Endothelial cell of umbilical vein (primary cell): ENCODE results near the gene SKAP1. TPM values are rescaled to one million over a fixed set of nuclear protein-coding genes. Genes with fewer than 3 reads are reported as not detected.
A peak's percentile ranks its signal among the peaks of the same experiment; 100 is the strongest.

Source experiments
- BruUV-seq: library from RNA; stranded (reverse); fragments of 400-500 nt; replicated peaks from 2 replicates; lab custom pipeline; 2021; lab: Mats Ljungman, UMichigan
- CTCF ChIA-PET: fragments of 300-600, 350-600 bp; sonication (Branson Sonifier 250); formaldehyde crosslinking; loops from one replicate; lab custom pipeline; 2021; ENCODE audit warnings: antibody characterized with exemption, inconsistent platforms; lab: Charles Lee
- POLR2A ChIA-PET: fragments of 300-600, 350-600 bp; sonication (Branson Sonifier 250); formaldehyde crosslinking; loops from one replicate; lab custom pipeline; 2021; ENCODE audit warnings: antibody characterized with exemption, inconsistent platforms; lab: Charles Lee
- DNase-seq: peaks from one replicate; pipeline ENCODE4 v3.0.0-alpha.2; 2011; ENCODE audit warnings: low read depth, low spot score
- FAIRE-seq: peaks from 2 replicates; lab custom pipeline; 2011; peaks lifted over from hg19 to GRCh38; lab: Jason Lieb, UNC
- H2AFZ ChIP-seq: 2 replicates; pipeline ENCODE4 v1.6.0; 2012; ENCODE audit warnings: low read depth, low read length, control low read depth, inconsistent platforms
- H3K27ac ChIP-seq: 2 replicates; pipeline ENCODE4 v1.5.1; 2011; ENCODE audit warnings: low read depth, mild to moderate bottlenecking, control low read depth, low read length, moderate library complexity; ENCODE audit not compliant: insufficient read depth
- H3K27me3 ChIP-seq, 2 experiments: 2 replicates each; pipeline versions ENCODE4 v1.6.0 to v1.6.1; 2011; ENCODE audit warnings: low read length in 2 of 2, mixed read lengths in 1 of 2; ENCODE audit not compliant: control insufficient read depth in 2 of 2, insufficient read depth in 2 of 2
- H3K36me3 ChIP-seq, 2 experiments: 2 replicates in 1 of 2; 3 replicates in 1 of 2; pipeline ENCODE4 v1.5.1; 2011; ENCODE audit warnings: low read length in 2 of 2, mild to moderate bottlenecking in 1 of 2, moderate library complexity in 1 of 2; ENCODE audit not compliant: control insufficient read depth in 2 of 2, insufficient read depth in 2 of 2; ENCODE audit errors: extremely low read depth in 1 of 2
- H3K4me1 ChIP-seq: 3 replicates; pipeline ENCODE4 v1.5.1; 2011; ENCODE audit warnings: mild to moderate bottlenecking, low read length; ENCODE audit not compliant: control insufficient read depth, insufficient read depth; ENCODE audit errors: extremely low read depth
- H3K4me2 ChIP-seq: 2 replicates; pipeline ENCODE4 v1.6.1; 2011; ENCODE audit warnings: low read length, control low read depth, mixed read lengths; ENCODE audit not compliant: insufficient read depth
- H3K4me3 ChIP-seq, 3 experiments: fragments of 200-600 bp in 1 of 3; sonication (generic), shearing (Covaris generic) in 1 of 3; replicated peaks in 1 of 3; 2 replicates each; pipeline ENCODE4 v1.5.1; 2011 to 2016; ENCODE audit warnings: control low read depth in 3 of 3, low read length in 3 of 3, mild to moderate bottlenecking in 2 of 3, inconsistent platforms in 1 of 3, low read depth in 1 of 3, moderate library complexity in 1 of 3; ENCODE audit not compliant: insufficient read depth in 1 of 3
- H3K79me2 ChIP-seq: 2 replicates; pipeline ENCODE4 v1.6.0; 2012; ENCODE audit warnings: low read length, inconsistent platforms; ENCODE audit not compliant: control insufficient read depth, insufficient read depth
- H3K9ac ChIP-seq: replicated peaks from 2 replicates; pipeline ENCODE3; 2011; ENCODE audit warnings: low read length, control low read depth; ENCODE audit not compliant: insufficient read depth; ENCODE audit errors: extremely low read depth
- H3K9me1 ChIP-seq: replicated peaks from 3 replicates; pipeline ENCODE4 v1.6.0; 2011; ENCODE audit warnings: mild to moderate bottlenecking, low read length; ENCODE audit not compliant: control insufficient read depth, insufficient read depth; ENCODE audit errors: extremely low read depth
- H3K9me3 ChIP-seq: replicated peaks from 2 replicates; pipeline ENCODE4 v1.5.1; 2012; ENCODE audit warnings: low read length, inconsistent platforms; ENCODE audit not compliant: control insufficient read depth, insufficient read depth
- H4K20me1 ChIP-seq: replicated peaks from 2 replicates; pipeline ENCODE3; 2011; ENCODE audit warnings: mild to moderate bottlenecking, low read length; ENCODE audit not compliant: control insufficient read depth, insufficient read depth; ENCODE audit errors: extremely low read depth
- EZH2 ChIP-seq: IDR thresholded peaks from 2 replicates; pipeline ENCODE4 v1.6.1; 2012; ENCODE audit warnings: borderline replicate concordance, low read depth, mild to moderate bottlenecking, moderate library complexity, low read length, inconsistent platforms; ENCODE audit not compliant: severe bottlenecking
- FOS ChIP-seq: IDR thresholded peaks from 2 replicates; pipeline ENCODE4 v1.6.1; 2011; ENCODE audit warnings: mild to moderate bottlenecking, low read length, moderate library complexity, borderline replicate concordance; ENCODE audit not compliant: insufficient read depth
- GATA2 ChIP-seq: IDR thresholded peaks from 2 replicates; pipeline ENCODE4 v1.7.0; 2011; ENCODE audit warnings: low read depth, mild to moderate bottlenecking, moderate library complexity, mixed read lengths, low read length; ENCODE audit not compliant: insufficient read length, insufficient read depth
- JUN ChIP-seq: IDR thresholded peaks from 2 replicates; pipeline ENCODE4 v1.6.1; 2011; ENCODE audit warnings: borderline replicate concordance, low read depth; ENCODE audit not compliant: insufficient read length, insufficient read depth
- MYC ChIP-seq: IDR thresholded peaks from one replicate; pipeline ENCODE4 v1.6.1; 2011; ENCODE audit warnings: mild to moderate bottlenecking, low read depth, low read length
- POLR2A ChIP-seq: IDR thresholded peaks from 2 replicates; pipeline ENCODE4 v1.6.1; 2012; ENCODE audit warnings: low read depth, mild to moderate bottlenecking, control low read depth, low read length
- POLR2AphosphoS5 ChIP-seq: IDR thresholded peaks from 2 replicates; pipeline ENCODE4 v1.6.1; 2012; ENCODE audit warnings: low read depth, mild to moderate bottlenecking, control low read depth, low read length, moderate library complexity; ENCODE audit not compliant: insufficient read depth
- dilution Hi-C: fragments of 300-500 bp; cut with MboI; formaldehyde crosslinking; loops from one replicate; pipeline ENCODE4 v1.15.0; 2019; ENCODE audit warnings: low sequenced_read_pairs; ENCODE audit not compliant: extremely low pct_ligation_motif_present
- intact Hi-C: fragments of 100-400 bp; cut with micrococcal nuclease; formaldehyde crosslinking; loops from one replicate; pipeline ENCODE4 v1.10.0; 2022
- polyA plus RNA-seq, 4 experiments: library from polyadenylated mRNA; depleted of rRNA in 3 of 4; stranded (reverse) in 3 of 4; unstranded in 1 of 4; fragments of >200 nt; gene quantifications; 2 replicates each; pipeline versions ENCODE4 v1.2.1 to v1.2.3, GENCODE V29; 2011 to 2012; ENCODE audit warnings: missing spikeins in 1 of 4
- total RNA-seq: library from RNA; stranded (reverse); gene quantifications from 2 replicates; pipeline ENCODE4 v1.2.3, GENCODE V29; 2021
- TF ChIP-seq, protein P1 (sequence below): IDR thresholded peaks from 2 replicates; pipeline ENCODE4 v1.6.1; 2011; ENCODE audit not compliant: insufficient read depth, insufficient read length
- TF ChIP-seq, protein P2 (sequence below), 2 donors: IDR thresholded peaks; 1 replicate in 1 of 2; 2 replicates in 1 of 2; pipeline ENCODE4 v1.5.1; 2011; ENCODE audit warnings: low read length in 2 of 2, mild to moderate bottlenecking in 2 of 2, moderate library complexity in 2 of 2, control low read depth in 1 of 2, inconsistent platforms in 1 of 2, low read depth in 1 of 2; ENCODE audit not compliant: insufficient read depth in 1 of 2; ENCODE audit errors: extremely low read depth in 1 of 2

The SKAP1 gene
- total and polyA plus RNA-seq, 2 donors (not counting 3 experiments of a cell fraction or from before 2014, with no cell fraction given): 0.75 TPM; not detected in 1

DNA sequence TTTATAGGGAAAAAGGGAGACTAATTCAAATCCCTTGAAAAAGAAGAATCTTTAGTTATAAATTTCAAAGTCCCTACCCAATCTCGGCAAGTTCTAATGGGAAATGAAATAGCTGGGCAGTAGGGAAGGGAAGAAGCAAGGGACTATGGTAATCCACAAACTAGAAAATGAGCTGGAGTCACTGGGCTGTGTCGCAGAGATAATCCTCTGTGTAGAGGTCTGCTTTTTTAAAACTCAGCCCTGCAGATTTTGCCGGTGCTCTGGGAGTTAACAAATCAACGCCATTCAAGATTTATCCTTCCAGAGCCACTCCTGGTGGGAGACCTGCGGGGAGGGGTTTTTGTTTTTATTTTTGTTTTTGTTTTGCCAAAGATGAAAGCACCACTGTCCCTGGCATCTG is 301.6 kb downstream of the SKAP1 start:
- no TSS peak for BruUV-seq
- ChIA-PET POLR2A (no interaction called here), CTCF (interaction anchor here (5.7 to 9.4 kb wide), 2 partner anchors 50 to 102 kb away, joined by 112 to 167 read pairs; no protein-coding TSS in a partner anchor)
- dilution Hi-C loops (no loop called here), intact Hi-C loops (no loop called here)
- Histone ChIP-seq H3K9me3 (no peaks in the 10 kb centered on the region), H4K20me1 (no peaks in the 10 kb centered on the region), H3K4me3 (no peak overlapping the region), H3K36me3 (no peaks in the 10 kb centered on the region), H2AFZ (no peak overlapping the region), H3K4me2 (no peak overlapping the region), H3K9me1 (no peaks in the 10 kb centered on the region), H3K9ac (peak overlapping the region; percentile 11), H3K4me1 (peaks cover 15% of the 10 kb centered on the region), H3K27me3 (peaks cover 0 to 1% of the 10 kb centered on the region in 2 experiments), H3K27ac (no peak overlapping the region), H3K79me2 (no peaks in the 10 kb centered on the region)
- DNase-seq (no peak), FAIRE-seq (no peak)
- TF ChIP-seq POLR2AphosphoS5 (no peak), MYC (no peak), EZH2 (no peak), JUN (no peak), FOS (no peak), GATA2 (no peak), POLR2A (no peak)
- TF ChIP-seq, protein P1, sequence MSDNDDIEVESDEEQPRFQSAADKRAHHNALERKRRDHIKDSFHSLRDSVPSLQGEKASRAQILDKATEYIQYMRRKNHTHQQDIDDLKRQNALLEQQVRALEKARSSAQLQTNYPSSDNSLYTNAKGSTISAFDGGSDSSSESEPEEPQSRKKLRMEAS: no peak
- TF ChIP-seq, protein P2, sequence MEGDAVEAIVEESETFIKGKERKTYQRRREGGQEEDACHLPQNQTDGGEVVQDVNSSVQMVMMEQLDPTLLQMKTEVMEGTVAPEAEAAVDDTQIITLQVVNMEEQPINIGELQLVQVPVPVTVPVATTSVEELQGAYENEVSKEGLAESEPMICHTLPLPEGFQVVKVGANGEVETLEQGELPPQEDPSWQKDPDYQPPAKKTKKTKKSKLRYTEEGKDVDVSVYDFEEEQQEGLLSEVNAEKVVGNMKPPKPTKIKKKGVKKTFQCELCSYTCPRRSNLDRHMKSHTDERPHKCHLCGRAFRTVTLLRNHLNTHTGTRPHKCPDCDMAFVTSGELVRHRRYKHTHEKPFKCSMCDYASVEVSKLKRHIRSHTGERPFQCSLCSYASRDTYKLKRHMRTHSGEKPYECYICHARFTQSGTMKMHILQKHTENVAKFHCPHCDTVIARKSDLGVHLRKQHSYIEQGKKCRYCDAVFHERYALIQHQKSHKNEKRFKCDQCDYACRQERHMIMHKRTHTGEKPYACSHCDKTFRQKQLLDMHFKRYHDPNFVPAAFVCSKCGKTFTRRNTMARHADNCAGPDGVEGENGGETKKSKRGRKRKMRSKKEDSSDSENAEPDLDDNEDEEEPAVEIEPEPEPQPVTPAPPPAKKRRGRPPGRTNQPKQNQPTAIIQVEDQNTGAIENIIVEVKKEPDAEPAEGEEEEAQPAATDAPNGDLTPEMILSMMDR (IDR thresholded peaks at IDR 0.05; ENCODE audit: extremely low read depth in 1 of 2, insufficient read depth in 1 of 2, low read depth in 1 of 2, low read length in 2 of 2): no peak
